HK-2 (cell line): ENCODE results near the gene PHF2.

Experiments used
- DNase-seq: peaks from one replicate; pipeline ENCODE4 v3.0.0-alpha.2; 2018; ENCODE audit not compliant: unreplicated experiment

The PHF2 gene

GRCh38 chr9:93652604-93653592 is 76.5 kb downstream of the PHF2 start:
- DNase-seq = no peak

GRCh38 chr9:93653760-93654159 is 77.4 kb downstream of the PHF2 start:
- no peak for DNase-seq

- DNase-seq = no peak
These were observed 78.1 kb downstream of the PHF2 start for GRCh38 chr9:93654351-93654961.

GRCh38 chr9:93655621-93656425 is 79.4 kb downstream of the PHF2 start:
- DNase-seq = no peak

- DNase-seq = no peak
These were observed 80.2 kb downstream of the PHF2 start for GRCh38 chr9:93656426-93657239.

GRCh38 chr9:93657331-93658111 is 81.1 kb downstream of the PHF2 start:
- DNase-seq = no peak

GRCh38 chr9:93658184-93658925 is 82.0 kb downstream of the PHF2 start:
- no peak for DNase-seq

GRCh38 chr9:93659044-93659836 is 82.9 kb downstream of the PHF2 start:
- DNase-seq = no peak

GRCh38 chr9:93659837-93660177 is 83.4 kb downstream of the PHF2 start:
- DNase-seq = no peak

- no peak for DNase-seq
These were observed 84.1 kb downstream of the PHF2 start for GRCh38 chr9:93660352-93661046.

- no peak for DNase-seq
These were observed 85.2 kb downstream of the PHF2 start for GRCh38 chr9:93661591-93661990.

- no peak for DNase-seq
These were observed 85.7 kb downstream of the PHF2 start for GRCh38 chr9:93662016-93662638.

- no peak for DNase-seq
These were observed 86.7 kb downstream of the PHF2 start for GRCh38 chr9:93662952-93663572.

GRCh38 chr9:93663877-93664548 is 87.6 kb downstream of the PHF2 start:
- no peak for DNase-seq

GRCh38 chr9:93664549-93665120 is 88.3 kb downstream of the PHF2 start:
- DNase-seq = no peak

GRCh38 chr9:93665128-93665636 is 88.8 kb downstream of the PHF2 start:
- DNase-seq = no peak
